GM19025 (cell line): ENCODE measurements around the gene DLGAP1.
"Not testable (repeated sequence)": the region's sequence is repeated elsewhere in the genome, so short reads cannot be mapped to it uniquely, and the experiment has no call there.

Experiments used
- ATAC-seq: cut with Tn5 transposase; IDR thresholded peaks from one replicate; pipeline ENCODE4 v1.9.1; 2021; ENCODE audit warnings: mild to moderate bottlenecking, low read depth, moderate library complexity; ENCODE audit not compliant: unreplicated experiment

The DLGAP1 gene

DNA sequence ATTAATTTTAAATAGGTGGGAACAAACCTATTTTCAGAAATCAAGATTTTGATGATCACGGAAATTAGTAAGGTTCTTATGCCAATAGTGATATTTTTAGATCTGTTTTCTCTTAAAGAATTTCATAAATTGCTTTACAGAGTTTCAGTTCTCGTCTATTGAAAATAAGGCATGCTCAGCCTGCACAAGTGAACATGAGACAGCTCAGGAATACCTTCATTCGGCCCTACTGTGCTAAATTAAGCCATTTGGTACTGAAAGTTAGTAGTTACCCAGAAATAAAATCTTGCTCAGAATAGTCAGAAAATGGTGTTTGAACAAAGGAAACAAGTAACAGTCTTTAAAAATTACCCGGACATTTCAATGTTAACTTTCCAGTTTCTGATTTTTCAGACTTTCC, 60.4 kb downstream of the DLGAP1 start:
- ATAC-seq, result no peak

DNA sequence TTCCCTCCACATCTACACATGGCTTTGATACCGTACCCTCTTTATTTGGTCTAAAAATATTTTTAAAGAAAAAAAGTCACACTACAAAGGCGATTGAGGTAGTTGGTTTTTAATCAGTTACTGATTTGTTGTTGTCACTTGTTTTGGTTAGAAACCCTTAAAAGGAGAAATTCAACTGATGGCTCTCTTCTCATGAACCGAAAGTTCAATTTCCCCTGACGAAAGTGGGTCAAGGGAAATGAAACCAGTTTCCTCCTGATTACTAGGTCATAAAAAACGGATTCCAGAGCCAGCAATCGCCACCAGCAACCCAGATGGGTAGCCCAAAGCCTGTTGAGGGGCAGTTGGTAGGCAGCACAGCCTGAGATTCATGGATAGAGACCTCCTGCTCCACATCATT, 63.2 kb downstream of the DLGAP1 start:
- ATAC-seq, result peak; percentile 60

DNA sequence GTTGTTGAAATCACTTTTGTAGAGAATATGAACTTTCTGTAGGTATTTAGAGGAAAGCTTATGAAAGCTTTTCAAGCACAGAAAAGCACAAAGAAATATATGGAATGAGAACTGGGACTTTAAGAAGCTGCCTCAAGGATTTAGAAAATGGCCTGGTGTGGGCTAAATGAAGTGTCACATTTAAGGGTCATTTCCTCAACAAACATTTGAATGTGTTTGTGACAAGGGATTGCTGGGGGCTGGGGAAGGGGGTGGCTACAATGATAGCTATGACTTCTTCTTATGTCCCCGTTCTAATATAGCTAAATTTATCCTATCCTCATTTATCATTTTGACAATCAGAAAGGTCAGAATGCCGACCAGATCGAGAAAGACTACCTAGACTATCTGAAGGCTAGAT, 69.2 kb downstream of the DLGAP1 start:
- no peak for ATAC-seq

DNA sequence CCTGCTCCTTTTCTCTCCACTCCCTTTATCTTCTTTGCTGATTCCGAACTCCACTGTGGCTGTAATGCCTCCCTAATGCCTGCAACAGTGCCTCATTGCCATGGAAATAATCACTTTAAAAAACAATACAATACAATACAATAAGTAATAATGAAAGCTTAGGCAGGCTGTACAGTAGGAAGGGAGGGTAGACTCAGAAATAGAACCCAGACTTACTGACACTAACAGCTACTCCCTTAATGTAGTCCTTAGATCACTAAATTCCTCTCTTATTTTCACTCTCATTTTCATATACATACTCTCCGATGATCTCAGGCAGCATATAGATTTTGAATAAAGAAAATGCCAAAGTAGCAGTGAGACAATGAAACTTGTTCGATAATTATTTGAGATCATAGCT, 70.2 kb downstream of the DLGAP1 start:
- ATAC-seq, result no peak

DNA sequence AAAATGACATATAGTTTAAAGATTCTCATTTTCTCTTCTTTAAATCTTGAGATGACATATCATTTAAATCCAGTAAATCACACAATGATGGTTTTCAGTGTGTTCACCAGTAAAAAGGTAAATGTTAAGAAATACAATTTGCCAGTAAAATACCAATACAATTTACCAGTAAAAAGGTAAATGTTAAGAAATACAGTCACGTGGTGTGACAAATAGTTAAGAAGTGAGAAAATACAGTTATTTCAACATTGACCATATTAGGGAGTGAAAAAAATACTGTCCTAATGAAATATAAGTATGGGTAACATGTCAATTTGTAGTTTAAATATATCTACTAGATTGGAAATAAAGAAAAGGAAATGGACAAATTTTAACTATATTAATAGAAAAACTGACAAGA, 80.5 kb downstream of the DLGAP1 start:
- no peak for ATAC-seq

DNA sequence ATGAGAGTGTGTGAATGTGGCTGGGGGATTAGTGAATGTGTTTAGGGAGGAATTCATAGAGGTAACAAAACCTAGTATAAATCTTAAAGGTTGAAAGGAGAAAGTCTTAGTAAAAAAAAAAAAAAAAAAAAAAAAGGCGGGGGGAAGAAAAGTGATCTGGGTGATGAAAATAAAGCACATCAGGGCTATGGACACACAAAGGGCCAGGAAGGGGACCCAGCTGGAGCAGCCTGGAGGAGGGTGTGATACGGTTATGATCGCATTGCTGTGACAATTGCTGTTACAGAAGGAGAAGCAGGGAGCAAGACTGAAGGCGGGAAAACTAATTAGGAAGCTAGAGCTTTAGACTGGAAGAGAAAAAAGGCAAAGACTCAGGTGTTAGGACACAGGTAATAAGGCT, 85.4 kb downstream of the DLGAP1 start:
- ATAC-seq, result no peak

DNA sequence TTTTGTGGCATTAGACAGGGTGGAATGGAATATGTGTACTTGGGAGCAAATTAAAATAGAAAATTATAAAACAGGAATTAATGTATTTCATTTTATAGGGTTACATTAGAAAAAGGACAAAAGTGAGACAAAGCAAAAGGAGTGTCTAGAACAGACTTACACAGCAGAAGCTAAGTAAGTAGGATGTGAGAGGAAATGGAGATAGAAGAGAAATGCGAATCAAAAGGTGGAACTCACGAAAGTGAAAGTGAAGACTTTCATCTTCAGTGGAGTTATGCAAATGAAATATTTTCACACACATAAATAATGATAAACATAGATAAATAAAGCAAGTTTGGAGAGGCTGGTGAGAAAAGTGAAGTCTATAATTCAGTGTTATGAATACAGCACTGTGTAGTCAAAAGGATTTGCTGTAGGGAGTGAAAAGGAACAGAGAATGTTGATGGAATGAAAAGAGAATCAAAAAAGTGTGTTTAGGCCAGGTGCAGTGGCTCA, 94.8 kb downstream of the DLGAP1 start:
- ATAC-seq, result no peak

DNA sequence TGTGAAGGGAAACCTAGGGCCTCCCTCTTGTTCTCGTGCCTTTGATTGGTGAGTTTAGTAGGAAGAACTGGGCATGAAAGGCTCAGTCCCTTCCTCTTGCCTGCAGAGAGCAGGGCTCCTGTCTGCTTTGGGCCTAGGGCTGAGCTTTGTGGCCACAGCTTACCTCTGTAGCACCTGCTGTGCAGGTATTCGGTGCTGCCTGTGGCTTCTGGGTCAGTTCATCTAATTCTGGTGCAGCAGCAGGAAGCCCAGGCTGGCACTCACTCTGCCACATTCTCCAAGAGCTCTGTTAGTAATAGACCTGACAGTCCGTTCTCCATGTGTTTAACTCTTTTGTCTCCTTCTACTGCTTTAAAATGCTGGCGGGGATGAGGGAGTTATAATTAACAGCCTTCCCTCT, 96.5 kb downstream of the DLGAP1 start:
- no peak for ATAC-seq

DNA sequence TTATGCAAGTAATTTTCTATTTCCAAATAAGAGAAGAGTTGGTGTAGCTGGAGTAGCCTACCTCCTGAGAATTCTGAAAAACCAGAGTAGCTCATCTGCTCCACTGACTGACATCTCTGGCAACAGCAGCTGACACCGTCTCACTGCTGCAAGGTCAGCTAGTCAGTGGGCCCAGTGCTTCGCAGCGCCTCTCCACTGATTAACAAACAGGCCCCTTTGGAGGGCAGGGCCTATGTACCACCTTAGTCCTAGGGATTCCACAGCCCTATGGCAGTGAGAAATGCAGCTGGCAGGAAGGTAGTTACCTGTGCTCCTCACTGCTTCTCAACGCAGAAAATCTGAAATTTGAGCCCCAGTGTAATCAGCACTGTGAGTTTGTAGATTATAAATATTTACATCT, 97.5 kb downstream of the DLGAP1 start:
- ATAC-seq, result no peak

DNA sequence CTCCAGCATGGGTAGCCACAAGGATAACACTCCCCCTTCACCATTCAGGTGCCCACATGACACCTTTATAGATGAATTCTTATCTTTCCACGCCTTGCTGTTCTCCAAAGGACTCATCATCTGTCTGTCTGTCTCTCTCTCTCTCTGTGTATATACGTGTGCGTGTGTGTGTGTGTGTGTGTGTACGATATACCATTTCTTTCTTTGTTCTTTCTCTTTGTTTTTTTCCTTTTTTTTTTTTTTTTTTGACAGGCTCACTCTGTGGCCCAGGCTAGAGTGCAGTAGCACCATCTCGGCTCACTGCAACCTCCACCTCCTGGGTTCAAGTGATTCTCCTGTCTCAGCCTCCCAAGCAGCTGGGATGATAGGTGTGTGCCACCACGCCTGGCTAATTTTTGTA, 98.2 kb downstream of the DLGAP1 start:
- ATAC-seq, result no peak

DNA sequence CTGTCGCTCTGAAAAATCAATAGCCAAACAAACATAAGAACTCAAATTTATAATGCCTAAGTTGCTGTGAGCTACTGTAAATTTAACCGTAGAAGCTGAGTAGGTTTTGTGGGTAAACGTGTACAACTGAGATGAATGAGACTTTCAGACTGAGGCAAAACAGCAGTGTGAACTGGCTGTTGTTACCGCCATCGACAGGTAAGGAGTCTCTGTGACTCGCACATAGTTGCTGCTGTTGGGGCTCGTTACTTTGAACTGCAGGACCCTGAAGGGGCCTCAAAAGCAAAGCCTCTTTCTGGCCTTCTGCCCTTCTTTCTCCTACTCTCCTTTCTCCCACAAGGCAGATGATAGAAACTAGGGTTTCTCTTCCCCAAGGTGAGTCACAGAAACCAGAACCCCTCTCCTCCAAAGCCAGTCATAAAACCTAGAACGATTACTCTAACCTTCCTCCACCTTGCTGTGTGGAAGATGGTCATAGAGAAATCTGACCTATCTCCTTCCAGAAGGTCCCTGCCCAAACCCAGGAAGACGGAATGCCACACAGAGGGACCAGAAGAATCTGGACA, 101.2 kb downstream of the DLGAP1 start:
- no peak for ATAC-seq

DNA sequence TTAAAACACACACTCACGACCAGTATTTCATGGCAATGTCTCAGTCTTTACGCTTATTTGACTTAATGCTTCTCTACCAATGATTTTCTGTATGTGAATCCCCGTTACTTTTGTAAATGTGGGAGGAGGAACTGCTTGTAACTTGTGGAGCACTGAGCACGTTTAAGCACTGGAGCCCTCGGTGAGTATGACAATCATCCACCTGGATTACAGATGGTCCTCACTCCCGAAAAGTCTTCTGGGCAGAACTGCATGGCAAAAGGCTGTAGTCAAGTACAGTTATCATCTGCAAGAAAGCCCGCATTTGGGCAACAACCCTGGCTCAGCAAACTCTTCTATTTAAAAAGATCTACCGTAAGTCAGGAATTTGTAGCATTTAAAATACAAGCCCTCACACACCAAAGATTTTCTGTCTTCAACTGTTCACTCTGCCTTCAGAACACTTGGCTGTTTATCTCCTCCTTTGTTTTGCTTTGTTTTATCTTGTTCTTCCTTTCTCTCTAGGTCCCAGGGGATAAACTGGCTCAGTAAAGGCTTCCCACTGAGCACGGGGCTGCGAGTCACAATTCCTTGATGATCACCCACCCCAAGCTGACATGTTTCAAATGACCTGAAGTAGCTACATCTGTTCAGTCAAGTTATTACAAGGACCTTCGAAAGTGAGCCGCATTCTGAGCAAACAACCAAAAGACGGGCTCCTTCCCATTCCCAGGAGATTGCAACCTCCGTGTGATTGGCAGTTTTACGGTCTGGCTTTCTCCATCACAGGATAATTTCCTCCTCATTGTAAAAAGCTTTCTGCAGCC, 102.2 kb downstream of the DLGAP1 start:
- no peak for ATAC-seq

DNA sequence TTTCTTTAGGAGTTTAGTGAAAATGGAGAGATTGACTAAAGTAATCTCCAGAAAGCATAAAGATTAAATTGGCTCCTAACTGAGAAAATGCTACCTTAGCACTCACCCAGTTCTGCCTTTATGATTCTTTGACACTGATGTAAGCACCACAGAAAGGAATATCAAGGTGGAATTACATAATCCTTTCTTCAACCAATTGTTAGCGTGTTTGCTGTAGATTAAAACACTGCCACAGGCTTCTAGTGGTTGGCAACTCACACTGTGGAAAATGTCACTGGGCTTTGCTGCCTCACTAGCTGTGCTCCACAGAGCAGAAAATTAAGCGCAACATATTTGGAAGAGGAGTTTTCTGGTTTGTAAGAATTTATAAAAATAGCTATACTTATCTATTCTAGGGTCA, 104.1 kb downstream of the DLGAP1 start:
- ATAC-seq, result no peak

DNA sequence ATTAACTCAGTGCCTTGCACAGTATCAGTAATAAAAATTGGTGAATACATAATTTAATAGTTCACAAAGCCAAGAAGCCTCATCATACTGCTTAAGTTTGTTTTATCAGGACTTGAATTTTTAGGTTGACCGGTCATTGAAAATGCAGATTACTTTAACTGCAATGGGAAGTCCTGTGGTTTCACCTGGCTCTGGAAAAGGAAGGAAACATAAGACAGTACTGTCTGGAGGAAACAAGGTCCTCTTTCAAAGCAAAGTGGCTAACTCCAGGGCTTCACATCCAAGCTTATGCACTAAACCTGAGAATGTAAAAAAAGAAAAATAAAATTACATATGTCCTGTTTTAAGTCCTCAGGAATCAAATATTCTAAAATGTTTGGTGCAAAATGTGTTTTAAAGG, 119.7 kb downstream of the DLGAP1 start:
- ATAC-seq, result no peak

DNA sequence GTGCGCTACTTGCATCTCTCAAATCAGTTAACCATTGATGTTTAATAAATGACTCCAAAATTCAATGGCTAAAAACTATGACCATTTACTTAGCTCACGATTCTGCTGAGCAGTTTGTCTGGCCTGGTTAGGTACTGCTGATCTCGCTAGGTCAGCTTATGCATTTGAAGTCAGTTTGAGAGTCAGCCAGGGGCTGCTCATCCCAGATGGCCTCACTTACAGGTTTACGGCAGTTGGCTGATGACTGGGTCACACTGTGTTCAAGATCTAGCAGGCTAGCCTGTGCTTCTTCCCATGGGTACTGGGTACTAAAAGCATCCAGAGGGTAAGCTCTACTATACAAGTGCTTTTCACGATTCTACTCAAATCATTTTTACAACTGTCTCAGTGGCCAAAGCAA, 122.1 kb downstream of the DLGAP1 start:
- no peak for ATAC-seq

DNA sequence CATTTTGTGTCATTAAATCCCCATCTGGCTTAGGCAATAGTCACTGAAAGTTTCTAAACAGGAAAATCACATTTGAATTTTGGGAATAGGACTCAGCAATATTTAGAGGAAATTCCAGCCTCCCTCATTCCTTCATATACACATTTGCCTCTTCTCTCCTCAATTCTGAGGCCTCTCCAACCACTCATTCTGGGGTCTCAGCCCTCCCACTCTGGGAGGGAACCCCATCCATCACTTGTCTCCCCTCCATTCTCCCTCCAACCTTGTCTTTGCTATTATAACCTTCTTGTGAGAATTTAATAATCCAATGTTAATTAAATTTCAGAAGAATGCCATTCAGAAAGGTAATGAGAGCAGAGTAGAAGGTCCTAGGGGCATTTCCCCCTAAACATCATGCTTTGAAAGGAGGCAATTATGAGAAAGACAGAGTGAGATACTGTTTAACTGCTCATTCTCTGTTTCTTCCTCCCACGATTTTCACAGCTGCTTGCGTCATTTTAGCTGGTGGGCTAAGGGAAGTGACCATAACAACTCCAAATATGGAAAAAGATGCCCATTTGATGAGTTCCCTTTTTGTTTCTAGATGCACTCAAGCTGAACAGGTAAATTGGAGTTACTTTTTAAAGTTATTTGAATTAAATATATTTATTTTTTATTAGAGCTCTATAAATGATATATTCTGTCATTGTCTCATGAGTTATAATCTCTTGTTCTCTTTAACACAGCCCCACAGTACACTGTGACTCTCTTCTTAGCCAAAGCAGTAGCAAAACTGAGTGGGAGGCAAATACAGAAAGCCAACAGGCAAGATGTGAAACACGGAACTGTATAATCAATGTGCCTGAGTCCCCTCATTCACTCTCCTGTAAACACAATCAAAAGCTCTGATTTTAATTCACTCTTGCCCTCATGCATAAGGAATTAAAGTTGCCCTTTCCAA, 135.1 kb downstream of the DLGAP1 start:
- no peak for ATAC-seq

DNA sequence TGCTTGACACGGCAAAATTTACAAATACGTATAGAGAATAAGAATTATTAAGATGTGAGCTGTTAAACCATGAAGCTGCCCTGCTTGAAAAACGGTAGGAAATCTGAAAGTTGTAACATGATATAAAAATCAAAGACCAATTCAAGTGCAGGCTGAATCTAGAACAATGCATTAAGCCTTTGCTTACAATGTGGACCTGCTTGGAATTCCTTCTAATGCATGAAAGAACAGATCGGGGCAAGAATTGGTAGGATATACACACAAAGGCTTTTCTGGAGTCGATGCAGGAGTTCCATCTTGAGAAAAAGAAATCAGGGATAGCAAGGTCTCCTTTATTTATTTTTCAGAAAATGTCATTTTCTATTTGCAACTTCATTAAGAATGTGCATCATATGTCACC, 136.8 kb downstream of the DLGAP1 start:
- ATAC-seq, result no peak

DNA sequence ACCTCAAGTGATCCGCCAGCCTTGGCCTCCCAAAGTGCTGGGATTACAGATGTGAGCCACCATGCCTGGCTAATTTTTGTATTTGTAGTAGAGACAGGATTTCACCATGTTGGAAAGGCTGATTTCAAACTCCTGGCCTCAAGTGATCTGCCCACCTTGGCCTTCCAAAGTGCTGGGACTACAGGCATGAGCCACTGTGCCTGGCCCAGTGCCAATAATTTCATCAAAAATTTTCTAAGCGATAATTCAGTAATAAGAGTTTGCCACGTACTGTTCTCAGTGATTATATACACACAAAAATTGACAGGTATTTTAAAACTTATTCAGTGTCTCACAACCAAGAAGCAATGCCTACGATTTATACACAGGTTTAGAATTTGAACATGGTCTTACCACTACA, 143.2 kb downstream of the DLGAP1 start:
- not testable (repeated sequence) for ATAC-seq

DNA sequence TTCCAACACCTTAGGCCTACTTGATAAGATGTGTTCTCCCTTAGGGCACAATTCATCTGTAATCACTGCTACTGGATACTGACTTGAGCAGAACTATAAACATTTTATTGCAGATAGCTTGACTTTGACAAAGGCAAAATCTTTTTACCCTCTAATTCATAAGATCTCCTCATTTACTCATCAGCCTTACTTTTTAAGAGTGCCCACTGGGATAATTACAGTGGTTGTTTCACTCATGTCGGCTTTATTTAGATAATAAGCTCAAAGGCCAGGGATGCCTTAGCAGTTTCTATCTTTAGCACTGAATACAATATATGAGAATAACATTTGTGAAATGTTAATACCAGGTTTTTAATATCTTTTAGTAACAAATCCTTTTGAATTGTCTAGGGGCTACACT, 144.0 kb downstream of the DLGAP1 start:
- ATAC-seq, result no peak

DNA sequence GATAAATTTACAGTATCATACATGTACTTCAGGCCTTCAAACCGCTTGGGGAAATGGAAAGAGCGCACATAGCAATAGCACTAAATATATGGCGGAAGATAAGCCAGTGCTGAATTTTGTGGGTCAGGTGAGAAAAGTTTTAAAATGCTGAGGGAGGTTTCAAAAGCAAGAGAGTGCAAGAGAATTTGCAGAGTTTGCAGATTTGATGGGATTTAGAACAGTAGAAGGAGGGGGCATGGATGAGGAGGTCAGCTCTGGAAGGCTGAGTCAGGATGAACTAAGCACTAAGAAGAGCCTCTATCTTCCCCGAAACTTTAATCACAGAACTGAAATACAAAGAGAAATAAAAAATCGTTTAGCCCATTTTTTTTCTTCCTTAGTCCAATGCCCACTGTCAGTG, 145.9 kb downstream of the DLGAP1 start:
- ATAC-seq, result no peak

DNA sequence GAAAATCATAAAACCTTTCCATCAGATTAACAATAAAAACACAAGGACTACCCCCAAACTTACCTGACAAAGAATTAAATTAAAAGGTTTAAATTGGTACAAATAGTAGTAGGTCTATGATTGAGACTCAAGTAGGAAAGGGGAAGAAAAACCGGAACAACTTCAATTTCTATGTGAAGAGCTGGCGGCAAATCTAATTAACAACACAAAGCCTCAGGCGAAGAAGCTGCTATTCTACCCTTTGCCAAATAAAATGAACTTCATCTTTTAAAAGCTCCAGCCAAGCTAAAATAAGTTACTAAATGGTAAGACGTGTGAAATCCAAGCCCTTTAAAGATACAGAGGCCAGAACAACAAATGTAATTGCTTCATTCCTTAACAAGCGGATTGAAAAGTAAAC, 146.5 kb downstream of the DLGAP1 start:
- ATAC-seq, result no peak
